Mesenchymal stem cell (in vitro differentiated cells and primary cell): Measurements from ENCODE around the gene CXCL11.
"Not testable (repeated sequence)": the region's sequence is repeated elsewhere in the genome, so short reads cannot be mapped to it uniquely, and the experiment has no call there.

Source experiments
- DNase-seq: peaks from one replicate; pipeline ENCODE4 v3.0.0-alpha.2; 2013
- H2AFZ ChIP-seq: one replicate; pipeline ENCODE4 v1.6.1; 2013; ENCODE audit warnings: low read depth, mild to moderate bottlenecking, control low read depth, inconsistent platforms, low read length, moderate library complexity
- H2AK5ac ChIP-seq: 2 replicates; pipeline ENCODE4 v1.6.1; 2013; ENCODE audit warnings: low read length, moderate library complexity, mild to moderate bottlenecking, inconsistent platforms; ENCODE audit not compliant: severe bottlenecking
- H2BK120ac ChIP-seq: one replicate; pipeline ENCODE4 v1.6.1; 2013; ENCODE audit warnings: low read depth, mild to moderate bottlenecking, inconsistent platforms, low read length, moderate library complexity
- H2BK12ac ChIP-seq, 2 experiments: one replicate each; pipeline ENCODE4 v1.6.1; 2013; ENCODE audit warnings: inconsistent platforms in 2 of 2, low read length in 2 of 2, mild to moderate bottlenecking in 2 of 2, moderate library complexity in 2 of 2, control low read depth in 1 of 2
- H2BK15ac ChIP-seq: one replicate; pipeline ENCODE4 v1.6.1; 2013; ENCODE audit warnings: mild to moderate bottlenecking, low read depth, inconsistent platforms; ENCODE audit not compliant: poor library complexity, severe bottlenecking
- H2BK5ac ChIP-seq: 2 replicates; pipeline ENCODE4 v1.6.1; 2013; ENCODE audit warnings: low read depth, mild to moderate bottlenecking, low read length, control low read depth, inconsistent platforms; ENCODE audit not compliant: poor library complexity, severe bottlenecking
- H3K14ac ChIP-seq, 2 experiments: one replicate each; pipeline ENCODE4 v1.6.1; 2013; ENCODE audit warnings: inconsistent platforms in 2 of 2, low read length in 2 of 2, control low read depth in 1 of 2, mild to moderate bottlenecking in 1 of 2, moderate library complexity in 1 of 2
- H3K18ac ChIP-seq, 2 experiments: one replicate each; pipeline ENCODE4 v1.6.1; 2013; ENCODE audit warnings: inconsistent platforms in 2 of 2, low read length in 2 of 2, control low read depth in 1 of 2, low read depth in 1 of 2, mild to moderate bottlenecking in 1 of 2
- H3K23ac ChIP-seq, 2 experiments: one replicate each; pipeline ENCODE4 v1.6.1; 2013; ENCODE audit warnings: inconsistent platforms in 2 of 2, low read length in 2 of 2, mild to moderate bottlenecking in 2 of 2, moderate library complexity in 2 of 2, control low read depth in 1 of 2
- H3K27ac ChIP-seq: 2 replicates; pipeline ENCODE4 v1.5.1; 2013; ENCODE audit warnings: mild to moderate bottlenecking, moderate library complexity, low read length, control low read depth, inconsistent platforms; ENCODE audit not compliant: poor library complexity, severe bottlenecking
- H3K27me3 ChIP-seq, 2 experiments: 2 replicates each; pipeline versions ENCODE4 v1.6.1 to v1.7.0; 2013; ENCODE audit warnings: low read length in 2 of 2, mild to moderate bottlenecking in 2 of 2, moderate library complexity in 2 of 2, control low read depth in 1 of 2, inconsistent platforms in 1 of 2; ENCODE audit not compliant: control insufficient read depth in 1 of 2, insufficient read depth in 1 of 2
- H3K36me3 ChIP-seq, 2 experiments: 2 replicates each; pipeline versions ENCODE4 v1.6.1 to v1.7.0; 2013; ENCODE audit warnings: low read length in 2 of 2, control low read depth in 1 of 2, inconsistent platforms in 1 of 2, low read depth in 1 of 2, mild to moderate bottlenecking in 1 of 2; ENCODE audit not compliant: insufficient read depth in 2 of 2, control insufficient read depth in 1 of 2
- H3K4ac ChIP-seq, 2 experiments: one replicate each; pipeline ENCODE4 v1.6.1; 2013; ENCODE audit warnings: inconsistent platforms in 2 of 2, low read length in 2 of 2, mild to moderate bottlenecking in 2 of 2, moderate library complexity in 2 of 2, control low read depth in 1 of 2, low read depth in 1 of 2
- H3K4me1 ChIP-seq: 2 replicates; pipeline ENCODE4 v1.6.1; 2013; ENCODE audit warnings: low read depth, low read length, control low read depth; ENCODE audit not compliant: control insufficient read depth, insufficient read depth
- H3K4me2 ChIP-seq: 2 replicates; pipeline ENCODE4 v1.6.1; 2013; ENCODE audit warnings: low read length, mild to moderate bottlenecking, inconsistent platforms; ENCODE audit not compliant: poor library complexity, severe bottlenecking
- H3K4me3 ChIP-seq, 2 experiments: 2 replicates each; pipeline versions ENCODE4 v1.5.1 to v1.7.0; 2013; ENCODE audit warnings: low read length in 2 of 2, mild to moderate bottlenecking in 2 of 2, control low read depth in 1 of 2, low read depth in 1 of 2; ENCODE audit not compliant: insufficient read depth in 1 of 2
- H3K79me1 ChIP-seq: replicated peaks from 2 replicates; pipeline ENCODE4 v1.6.1; 2013; ENCODE audit warnings: mild to moderate bottlenecking, control low read depth, low read length, inconsistent platforms; ENCODE audit not compliant: poor library complexity, severe bottlenecking
- H3K9ac ChIP-seq: 2 replicates; pipeline ENCODE4 v1.7.0; 2013; ENCODE audit warnings: mild to moderate bottlenecking, low read length, moderate library complexity
- H3K9me3 ChIP-seq: 2 replicates; pipeline ENCODE4 v1.7.0; 2013; ENCODE audit warnings: mild to moderate bottlenecking, low read length; ENCODE audit not compliant: control insufficient read depth
- H4K8ac ChIP-seq: one replicate; pipeline ENCODE4 v1.6.1; 2013; ENCODE audit warnings: inconsistent platforms, mild to moderate bottlenecking, low read length, moderate library complexity
- H4K91ac ChIP-seq: one replicate; pipeline ENCODE4 v1.6.1; 2013; ENCODE audit warnings: mild to moderate bottlenecking, low read length, inconsistent platforms
- WGBS: methylation state at CpG from one replicate; pipeline ENCODE4 v1.1.7; 2013; ENCODE audit warnings: mixed read lengths; 5-methylcytosine and 5-hydroxymethylcytosine counted together

CXCL11 gene

DNA sequence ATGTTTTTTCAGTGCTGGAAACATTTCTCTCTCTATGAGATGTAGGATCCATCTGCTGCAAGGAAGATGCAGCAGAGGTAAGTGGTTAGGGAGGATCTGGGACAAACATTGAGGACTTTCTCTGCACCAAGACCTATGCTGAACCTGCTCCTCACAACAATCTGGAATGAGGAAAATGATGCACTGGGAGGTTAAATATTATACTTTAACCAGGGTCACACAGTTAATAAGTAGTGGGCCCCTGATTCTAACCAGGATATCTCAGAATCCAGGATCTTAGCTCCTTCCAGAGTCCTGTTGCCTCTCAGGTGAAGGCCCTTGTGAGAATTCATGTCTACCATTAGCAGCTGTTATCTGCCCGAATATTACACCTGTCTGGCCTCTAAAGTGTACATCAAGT, 35.6 kb downstream of the CXCL11 start:
- no peak overlapping the region for H2AFZ ChIP-seq
- WGBS, result 90% methylated on average over 1 of the region's 1 CpG

GRCh38 chr4:75998525-75999147, 37.2 kb downstream of the CXCL11 start:
- not testable (repeated sequence) for H3K9me3 ChIP-seq

More for the DNA sequence above, 35.6 kb downstream of the CXCL11 start:
- no peak overlapping the region for H3K4me2 ChIP-seq
- H2BK120ac ChIP-seq, result no peak overlapping the region
- no peaks in the 10 kb centered on the region for H3K9me3 ChIP-seq
- H3K4me1 ChIP-seq, result no peaks in the 10 kb centered on the region
- no peak overlapping the region for H3K27ac ChIP-seq
- no peak overlapping the region for H2BK15ac ChIP-seq
- H3K18ac ChIP-seq, result no peak overlapping the region
- DNase-seq, result no peak
- H4K91ac ChIP-seq, result no peak overlapping the region
- H3K9ac ChIP-seq, result no peak overlapping the region
- H3K27me3 ChIP-seq, result peaks cover 0 to 5% of the 10 kb centered on the region in 2 experiments
- no peak overlapping the region for H2BK12ac ChIP-seq
- H3K23ac ChIP-seq, result no peak overlapping the region
- no peak overlapping the region for H3K14ac ChIP-seq
- no peak overlapping the region for H2AK5ac ChIP-seq
- no peaks in the 10 kb centered on the region for H3K79me1 ChIP-seq
- no peak overlapping the region for H3K4ac ChIP-seq
- no peak overlapping the region for H2BK5ac ChIP-seq
- H3K36me3 ChIP-seq, result no peaks in the 10 kb centered on the region
- no peak overlapping the region for H3K4me3 ChIP-seq
- H4K8ac ChIP-seq, result no peak overlapping the region

DNA sequence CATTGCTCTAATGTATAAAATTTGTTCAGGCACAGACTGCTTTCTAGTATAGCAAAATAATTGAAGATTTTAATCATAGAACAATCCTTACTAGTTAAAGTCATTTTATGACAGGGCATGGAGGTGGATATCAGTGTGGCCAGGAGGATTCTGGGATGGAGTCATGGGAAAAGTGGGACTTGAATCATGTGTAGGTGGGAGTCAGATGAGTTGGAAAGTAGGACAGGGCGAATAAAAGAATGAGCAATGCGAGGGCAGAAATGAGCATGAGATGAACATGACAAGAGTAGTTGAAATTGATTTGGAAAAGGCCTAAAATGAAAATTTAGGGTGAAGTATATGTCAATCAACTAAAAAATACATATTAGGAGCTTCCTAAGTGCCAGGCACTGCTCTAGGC, 37.9 kb downstream of the CXCL11 start:
- no peak overlapping the region for H2BK5ac ChIP-seq
- no peak overlapping the region for H2AK5ac ChIP-seq
- H3K4me2 ChIP-seq, result no peak overlapping the region
- no peaks in the 10 kb centered on the region for H3K27me3 ChIP-seq
- no peak overlapping the region for H4K91ac ChIP-seq
- no peak overlapping the region for H3K18ac ChIP-seq
- H3K9ac ChIP-seq, result no peak overlapping the region
- H3K4me1 ChIP-seq, result no peaks in the 10 kb centered on the region
- no peaks in the 10 kb centered on the region for H3K9me3 ChIP-seq
- H2AFZ ChIP-seq, result no peak overlapping the region
- no peaks in the 10 kb centered on the region for H3K79me1 ChIP-seq
- no peak overlapping the region for H2BK12ac ChIP-seq
- no peak overlapping the region for H3K14ac ChIP-seq
- H3K23ac ChIP-seq, result no peak overlapping the region
- 97% methylated on average over 2 of the region's 2 CpGs for WGBS
- no peak overlapping the region for H3K4me3 ChIP-seq
- no peak overlapping the region for H2BK120ac ChIP-seq
- no peak overlapping the region for H2BK15ac ChIP-seq
- no peak for DNase-seq
- no peak overlapping the region for H3K27ac ChIP-seq
- H3K36me3 ChIP-seq, result no peaks in the 10 kb centered on the region
- H4K8ac ChIP-seq, result no peak overlapping the region
- H3K4ac ChIP-seq, result no peak overlapping the region

More at GRCh38 chr4:75998525-75999147, 37.2 kb downstream of the CXCL11 start:
- not testable (repeated sequence) for H4K91ac ChIP-seq, DNase-seq, H2AK5ac ChIP-seq, H3K36me3 ChIP-seq, H2BK15ac ChIP-seq, H3K79me1 ChIP-seq, H3K27ac ChIP-seq, H2BK5ac ChIP-seq, H3K23ac ChIP-seq, H3K18ac ChIP-seq, H4K8ac ChIP-seq, H2AFZ ChIP-seq, H2BK12ac ChIP-seq, H3K4me1 ChIP-seq, H3K4me2 ChIP-seq, H2BK120ac ChIP-seq, H3K4me3 ChIP-seq, H3K27me3 ChIP-seq, H3K4ac ChIP-seq, H3K14ac ChIP-seq, H3K9ac ChIP-seq
- WGBS, result no CpG with 5 or more reads among the region's 2 CpGs

DNA sequence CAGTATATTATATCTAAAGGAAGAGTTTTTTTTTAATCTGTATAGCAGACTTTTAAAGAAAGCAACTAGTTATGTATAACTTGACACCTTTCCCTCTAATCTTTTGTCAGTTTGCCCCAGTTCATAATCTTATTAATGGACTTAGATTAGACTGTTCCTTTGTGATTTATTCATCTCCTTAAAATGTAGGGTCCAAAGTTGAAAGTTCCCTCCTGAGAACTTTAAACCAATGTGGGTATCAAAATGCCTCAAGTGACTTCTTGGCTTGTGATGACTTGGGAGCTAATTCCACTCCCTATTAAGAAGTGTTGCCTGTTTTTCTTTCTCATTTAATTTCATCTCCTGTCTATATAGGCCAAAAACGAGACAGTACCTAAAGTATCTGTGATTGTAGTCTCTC, 38.8 kb downstream of the CXCL11 start:
- Histone ChIP-seq H2BK15ac (no peak overlapping the region), H3K18ac (no peak overlapping the region), H3K27ac (no peak overlapping the region), H3K4me1 (no peaks in the 10 kb centered on the region), H3K23ac (no peak overlapping the region), H4K91ac (no peak overlapping the region), H4K8ac (no peak overlapping the region), H3K79me1 (no peaks in the 10 kb centered on the region), H3K14ac (no peak overlapping the region), H2BK120ac (no peak overlapping the region), H2AFZ (no peak overlapping the region), H3K4me2 (no peak overlapping the region), H3K27me3 (no peaks in the 10 kb centered on the region), H2AK5ac (no peak overlapping the region), H3K4ac (no peak overlapping the region), H3K4me3 (no peak overlapping the region), H3K9ac (no peak overlapping the region), H3K9me3 (no peaks in the 10 kb centered on the region), H2BK12ac (no peak overlapping the region), H2BK5ac (no peak overlapping the region), H3K36me3 (no peaks in the 10 kb centered on the region)
- 75% methylated on average over 1 of the region's 1 CpG for WGBS
- no peak for DNase-seq
